GM19455 (cell line): ENCODE results near the gene PCDHGB3.
"Not testable (repeated sequence)": the region's sequence is repeated elsewhere in the genome, so short reads cannot be mapped to it uniquely, and the experiment has no call there.

Experiments used
- ATAC-seq: cut with Tn5 transposase; IDR thresholded peaks from one replicate; pipeline ENCODE4 v1.9.1; 2021; ENCODE audit not compliant: unreplicated experiment

Gene PCDHGB3

DNA sequence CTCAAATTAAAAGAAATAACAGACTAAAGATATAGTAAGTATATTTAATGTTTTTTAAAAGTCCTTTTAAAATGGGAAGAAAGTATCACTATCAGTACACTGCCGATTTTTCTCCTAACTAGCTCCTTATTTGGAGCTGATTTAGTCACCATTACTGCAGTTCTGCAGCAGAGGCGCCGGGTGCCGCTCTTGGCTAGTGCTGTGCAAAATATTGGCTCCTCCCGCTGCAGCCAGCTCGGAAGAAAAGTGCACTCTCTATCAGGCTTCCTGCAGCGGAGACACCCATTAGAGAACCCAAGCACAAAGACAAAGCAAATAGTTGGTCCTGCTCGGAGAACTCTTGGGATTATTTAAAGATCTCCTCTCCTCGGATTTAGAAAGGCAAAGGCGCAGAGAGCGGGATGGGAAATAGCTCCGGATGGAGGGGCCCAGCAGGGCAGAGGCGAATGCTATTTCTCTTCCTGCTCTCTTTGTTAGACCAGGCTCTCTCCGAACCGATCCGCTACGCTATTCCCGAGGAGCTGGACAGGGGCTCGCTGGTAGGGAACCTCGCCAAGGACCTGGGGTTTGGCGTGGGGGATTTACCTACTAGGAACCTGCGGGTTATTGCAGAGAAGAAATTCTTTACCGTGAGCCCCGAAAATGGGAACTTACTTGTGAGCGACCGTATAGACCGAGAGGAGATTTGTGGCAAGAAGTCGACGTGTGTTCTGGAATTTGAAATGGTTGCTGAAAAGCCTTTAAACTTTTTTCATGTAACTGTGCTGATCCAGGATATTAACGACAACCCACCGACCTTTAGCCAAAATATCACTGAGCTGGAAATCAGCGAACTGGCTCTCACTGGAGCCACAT is at the start of gene PCDHGB3:
Gene PCDHGB3 (plus strand): TSS at position 249 of the 855 bp plus-strand sequence. CDS start 153 bp downstream, at position 402.
- peak; percentile 98 for ATAC-seq

DNA sequence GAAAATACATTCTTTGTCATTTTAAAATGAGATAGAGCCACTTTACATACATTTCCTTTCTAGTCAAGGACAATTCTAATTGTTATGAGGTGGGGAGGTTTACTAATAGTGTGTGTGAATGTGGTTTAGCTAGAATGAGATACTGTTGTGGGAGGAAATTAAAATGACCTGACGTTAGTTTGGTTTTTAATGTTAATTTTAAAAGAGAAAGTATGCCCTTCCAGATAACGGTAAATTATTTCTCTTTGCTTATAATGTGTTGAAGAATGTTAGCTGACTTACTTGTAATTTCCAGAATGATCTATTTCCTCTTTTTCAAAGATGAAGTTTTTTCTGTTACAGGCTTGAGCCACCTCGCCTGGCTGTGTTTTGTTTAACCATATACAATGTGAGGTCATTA is 47.8 kb upstream of the PCDHGB3 start:
- no peak for ATAC-seq

GRCh38 chr5:141326088-141326854 is 43.8 kb upstream of the PCDHGB3 start:
- ATAC-seq, result peak; percentile 96

GRCh38 chr5:141328231-141328630 is 41.8 kb upstream of the PCDHGB3 start:
- no peak for ATAC-seq

GRCh38 chr5:141330299-141331080 is 39.6 kb upstream of the PCDHGB3 start, which contains the start of gene PCDHGA1:
Gene PCDHGA1, plus strand, starts transcription at chr5:141330514.
- ATAC-seq, result no peak

- ATAC-seq, result not testable (repeated sequence)
Measured at GRCh38 chr5:141332571-141332970, 37.5 kb upstream of the PCDHGB3 start.

DNA sequence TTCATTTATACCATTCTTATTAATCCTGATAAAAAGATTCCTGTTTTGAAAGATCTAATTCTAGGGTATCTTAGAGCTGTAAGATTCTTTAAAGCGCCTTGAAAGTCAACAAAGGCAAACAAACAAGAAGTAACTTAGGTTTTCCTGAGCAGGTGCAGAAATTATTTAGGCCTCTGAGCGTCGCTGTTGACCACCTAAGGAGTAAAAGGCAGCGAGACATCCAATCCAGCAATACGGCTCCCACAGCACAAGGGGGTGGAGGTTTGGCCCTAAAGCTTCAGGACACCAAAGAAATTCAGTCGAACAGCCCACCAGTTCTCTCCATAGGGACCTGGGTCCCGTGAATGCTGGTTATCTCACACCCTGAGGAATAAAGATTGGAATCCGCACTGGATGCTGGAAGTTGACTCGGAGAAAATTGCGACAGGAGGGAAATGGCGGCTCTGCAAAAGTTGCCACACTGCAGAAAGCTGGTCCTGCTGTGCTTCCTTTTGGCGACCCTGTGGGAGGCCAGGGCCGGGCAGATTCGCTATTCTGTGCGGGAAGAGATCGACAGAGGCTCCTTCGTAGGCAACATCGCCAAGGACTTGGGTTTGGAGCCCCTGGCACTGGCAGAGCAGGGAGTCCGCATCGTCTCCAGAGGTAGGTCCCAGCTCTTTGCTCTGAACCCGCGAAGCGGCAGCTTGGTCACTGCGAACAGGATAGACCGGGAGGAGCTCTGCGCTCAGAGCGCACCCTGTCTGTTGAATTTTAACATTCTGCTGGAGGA is 31.3 kb upstream of the PCDHGB3 start, which contains the start of gene PCDHGA2:
Gene PCDHGA2 (plus strand): TSS at position 223 of the 769 bp plus-strand sequence.
- no peak for ATAC-seq

DNA sequence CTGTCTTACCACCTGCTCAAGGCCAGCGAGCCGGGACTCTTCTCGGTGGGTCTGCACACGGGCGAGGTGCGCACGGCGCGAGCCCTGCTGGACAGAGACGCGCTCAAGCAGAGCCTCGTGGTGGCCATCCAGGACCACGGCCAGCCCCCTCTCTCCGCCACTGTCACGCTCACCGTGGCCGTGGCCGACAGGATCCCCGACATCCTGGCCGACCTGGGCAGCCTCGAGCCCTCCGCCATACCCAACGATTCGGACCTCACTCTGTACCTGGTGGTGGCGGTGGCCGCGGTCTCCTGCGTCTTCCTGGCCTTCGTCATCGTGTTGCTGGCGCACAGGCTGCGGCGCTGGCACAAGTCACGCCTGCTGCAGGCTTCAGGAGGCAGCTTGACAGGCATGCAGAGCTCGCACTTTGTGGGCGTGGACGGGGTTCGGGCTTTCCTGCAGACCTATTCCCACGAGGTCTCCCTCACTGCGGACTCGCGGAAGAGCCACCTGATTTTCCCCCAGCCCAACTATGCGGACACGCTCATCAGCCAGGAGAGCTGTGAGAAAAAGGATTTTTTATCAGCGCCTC is 29.2 kb upstream of the PCDHGB3 start:
- not testable (repeated sequence) for ATAC-seq

GRCh38 chr5:141342773-141343172 is 27.3 kb upstream of the PCDHGB3 start:
- no peak for ATAC-seq

DNA sequence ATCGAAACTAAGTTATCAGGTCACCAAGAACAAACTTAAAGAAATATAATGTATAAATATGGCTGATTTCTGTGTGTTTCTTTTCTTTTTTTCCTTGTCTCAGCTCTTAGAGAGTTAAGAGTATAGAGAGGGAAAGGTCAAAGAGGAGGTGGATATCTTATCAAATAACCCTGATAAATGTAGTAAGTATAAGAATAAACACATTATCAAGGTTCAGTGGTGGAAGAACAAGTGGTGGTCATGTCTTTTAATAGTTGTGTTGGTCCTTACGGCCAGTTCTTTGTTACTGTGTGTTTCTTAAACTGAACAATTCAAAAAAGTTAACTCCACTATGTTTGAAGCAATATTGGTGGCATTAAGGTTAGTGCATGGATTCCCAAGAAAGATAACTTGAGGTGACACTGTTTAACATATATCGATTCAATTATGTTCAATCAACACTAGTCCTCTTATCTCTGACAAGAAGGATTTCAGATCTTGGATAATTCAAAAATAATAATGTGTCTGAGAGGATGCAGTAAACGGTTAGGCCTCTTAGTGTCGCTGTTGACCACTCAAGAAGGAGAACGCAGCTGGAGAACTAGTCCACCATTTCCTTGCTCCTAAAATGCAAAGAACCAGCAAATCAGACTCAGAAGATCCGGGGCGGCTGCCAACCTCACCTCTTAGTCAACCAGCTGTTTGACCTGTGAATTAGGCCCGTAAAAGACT is 26.6 kb upstream of the PCDHGB3 start, which contains the start of gene PCDHGA3:
Gene PCDHGA3 (plus strand): TSS at position 588 of the 711 bp plus-strand sequence. CDS start 205 bp downstream, outside the sequence.
- no peak for ATAC-seq

DNA sequence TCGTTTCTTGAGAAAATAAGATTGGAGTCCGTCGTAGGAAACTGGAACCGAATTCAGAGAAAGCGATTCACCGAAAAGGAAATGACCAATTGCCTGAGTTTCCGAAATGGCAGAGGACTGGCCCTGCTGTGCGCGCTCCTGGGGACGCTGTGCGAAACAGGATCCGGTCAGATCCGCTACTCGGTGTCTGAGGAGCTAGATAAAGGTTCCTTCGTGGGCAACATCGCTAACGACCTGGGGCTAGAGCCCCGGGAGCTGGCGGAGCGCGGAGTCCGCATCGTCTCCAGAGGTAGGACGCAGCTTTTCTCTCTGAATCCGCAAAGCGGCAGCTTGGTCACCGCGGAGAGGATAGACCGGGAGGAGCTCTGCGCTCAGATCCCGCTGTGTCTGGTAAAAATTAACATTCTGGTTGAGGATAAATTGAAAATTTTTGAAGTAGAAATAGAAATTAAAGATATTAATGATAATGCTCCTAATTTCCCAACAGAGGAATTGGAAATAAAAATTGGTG is 26.0 kb upstream of the PCDHGB3 start:
- ATAC-seq, result no peak

DNA sequence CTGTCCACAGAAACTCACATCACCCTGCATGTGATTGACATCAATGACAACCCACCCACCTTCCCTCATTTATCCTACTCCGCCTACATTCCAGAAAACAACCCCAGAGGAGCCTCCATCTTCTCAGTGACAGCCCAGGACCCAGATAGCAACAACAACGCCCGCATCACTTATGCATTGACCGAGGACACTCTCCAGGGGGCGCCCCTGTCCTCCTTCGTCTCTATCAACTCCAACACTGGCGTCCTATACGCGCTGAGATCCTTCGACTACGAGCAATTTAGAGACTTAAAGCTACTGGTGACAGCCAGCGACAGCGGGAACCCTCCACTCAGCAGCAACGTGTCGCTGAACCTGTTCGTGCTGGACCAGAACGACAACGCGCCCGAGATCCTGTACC is 24.7 kb upstream of the PCDHGB3 start:
- ATAC-seq, result no peak

DNA sequence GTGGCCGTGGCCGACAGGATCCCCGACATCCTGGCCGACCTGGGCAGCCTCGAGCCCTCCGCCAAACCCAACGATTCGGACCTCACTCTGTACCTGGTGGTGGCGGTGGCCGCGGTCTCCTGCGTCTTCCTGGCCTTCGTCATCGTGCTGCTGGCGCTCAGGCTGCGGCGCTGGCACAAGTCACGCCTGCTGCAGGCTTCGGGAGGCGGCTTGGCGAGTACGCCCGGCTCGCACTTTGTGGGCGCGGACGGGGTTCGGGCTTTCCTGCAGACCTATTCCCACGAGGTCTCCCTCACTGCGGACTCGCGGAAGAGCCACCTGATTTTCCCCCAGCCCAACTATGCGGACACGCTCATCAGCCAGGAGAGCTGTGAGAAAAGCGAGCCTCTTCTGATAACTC is 24.0 kb upstream of the PCDHGB3 start:
- not testable (repeated sequence) for ATAC-seq

- no peak for ATAC-seq
Measured at GRCh38 chr5:141349917-141350619, 20.0 kb upstream of the PCDHGB3 start, which contains the start of gene PCDHGB1. Gene PCDHGB1, plus strand, starts transcription at chr5:141350099. Its CDS starts 162 bp downstream, at chr5:141350261.

GRCh38 chr5:141351591-141351990 is 18.5 kb upstream of the PCDHGB3 start:
- no peak for ATAC-seq

GRCh38 chr5:141354900-141355469 is 15.1 kb upstream of the PCDHGB3 start, which contains the start of gene PCDHGA4:
Gene PCDHGA4, plus strand, starts transcription at chr5:141355021. Its CDS starts 87 bp downstream, at chr5:141355108.
- no peak for ATAC-seq

GRCh38 chr5:141355641-141356040 is 14.4 kb upstream of the PCDHGB3 start:
- ATAC-seq, result no peak

DNA sequence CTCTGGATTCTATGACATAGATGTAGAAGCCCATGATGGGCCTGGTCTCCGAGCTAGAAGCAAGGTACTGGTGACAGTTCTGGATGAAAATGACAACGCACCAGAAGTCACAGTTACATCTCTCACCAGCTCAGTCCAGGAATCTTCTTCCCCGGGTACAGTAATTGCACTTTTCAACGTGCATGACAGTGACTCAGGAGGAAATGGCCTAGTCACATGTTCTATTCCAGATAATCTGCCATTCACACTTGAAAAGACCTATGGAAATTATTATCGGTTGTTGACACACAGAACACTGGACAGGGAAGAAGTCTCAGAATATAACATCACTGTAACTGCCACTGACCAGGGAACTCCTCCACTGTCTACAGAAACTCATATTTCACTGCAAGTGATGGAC is 13.9 kb upstream of the PCDHGB3 start:
- no peak for ATAC-seq
